H9 (cell line): Measurements from ENCODE around the gene HDC. TPM values are rescaled to one million over a fixed set of nuclear protein-coding genes. Genes with fewer than 3 reads are reported as not detected.

Experiments
- DNase-seq: peaks from one replicate; pipeline ENCODE4 v3.0.0-alpha.2; 2017
- H2AFZ ChIP-seq: one replicate; pipeline ENCODE4 v1.6.1; 2013; ENCODE audit warnings: mild to moderate bottlenecking, low read length, control low read depth, moderate library complexity
- H2AK5ac ChIP-seq: 2 replicates; pipeline ENCODE4 v1.6.1; 2013; ENCODE audit warnings: low read length, control low read depth, mixed read lengths; ENCODE audit not compliant: insufficient read length
- H2BK120ac ChIP-seq: one replicate; pipeline ENCODE4 v1.6.1; 2013; ENCODE audit warnings: low read depth, mild to moderate bottlenecking, low read length, control low read depth, inconsistent platforms; ENCODE audit not compliant: poor library complexity, severe bottlenecking
- H2BK12ac ChIP-seq: 2 replicates; pipeline ENCODE4 v1.6.1; 2013; ENCODE audit warnings: low read length, control low read depth, mixed read lengths, low read depth; ENCODE audit not compliant: insufficient read length
- H2BK15ac ChIP-seq: 2 replicates; pipeline ENCODE4 v1.6.1; 2013; ENCODE audit warnings: low read depth, low read length, control low read depth
- H2BK20ac ChIP-seq: one replicate; pipeline ENCODE4 v1.6.1; 2013; ENCODE audit warnings: low read depth, mild to moderate bottlenecking, low read length, control low read depth, inconsistent platforms; ENCODE audit not compliant: poor library complexity, severe bottlenecking
- H2BK5ac ChIP-seq: 2 replicates; pipeline ENCODE4 v1.6.1; 2013; ENCODE audit warnings: low read length, control low read depth, mixed read lengths; ENCODE audit not compliant: insufficient read length
- H3K14ac ChIP-seq: 2 replicates; pipeline ENCODE4 v1.6.1; 2013; ENCODE audit warnings: low read length, control low read depth; ENCODE audit not compliant: insufficient read depth
- H3K18ac ChIP-seq: 2 replicates; pipeline ENCODE4 v1.6.1; 2013; ENCODE audit warnings: low read depth, mild to moderate bottlenecking, mixed read lengths, low read length, control low read depth; ENCODE audit not compliant: insufficient read length
- H3K23ac ChIP-seq: 2 replicates; pipeline ENCODE4 v1.6.1; 2013; ENCODE audit warnings: low read length, control low read depth, mixed read lengths, low read depth; ENCODE audit not compliant: insufficient read length
- H3K23me2 ChIP-seq: 2 replicates; pipeline ENCODE4 v1.6.1; 2013; ENCODE audit warnings: low read depth, mild to moderate bottlenecking, mixed read lengths, low read length, control low read depth; ENCODE audit not compliant: insufficient read length, poor library complexity, severe bottlenecking
- H3K27ac ChIP-seq: 2 replicates; pipeline ENCODE4 v1.5.1; 2013; ENCODE audit warnings: low read length, control low read depth, mixed read lengths, low read depth; ENCODE audit not compliant: insufficient read length
- H3K27me3 ChIP-seq: 2 replicates; pipeline ENCODE4 v1.6.1; 2013; ENCODE audit warnings: low read length, control low read depth, inconsistent platforms; ENCODE audit not compliant: insufficient read depth
- H3K4ac ChIP-seq: 2 replicates; pipeline ENCODE4 v1.6.1; 2013; ENCODE audit warnings: low read depth, mild to moderate bottlenecking, control low read depth, inconsistent platforms, low read length, moderate library complexity
- H3K4me1 ChIP-seq: 2 replicates; pipeline ENCODE4 v1.6.1; 2013; ENCODE audit warnings: low read length, control low read depth, inconsistent platforms; ENCODE audit not compliant: insufficient read depth
- H3K4me2 ChIP-seq: 2 replicates; pipeline ENCODE4 v1.6.1; 2013; ENCODE audit warnings: low read length, control low read depth, mixed read lengths; ENCODE audit not compliant: insufficient read length, insufficient read depth
- H3K56ac ChIP-seq: 2 replicates; pipeline ENCODE4 v1.6.1; 2013; ENCODE audit warnings: low read depth, mild to moderate bottlenecking, mixed read lengths, low read length, control low read depth; ENCODE audit not compliant: insufficient read length
- H3K79me1 ChIP-seq: 2 replicates; pipeline ENCODE4 v1.6.1; 2013; ENCODE audit warnings: low read depth, mild to moderate bottlenecking, moderate library complexity, low read length, control low read depth, inconsistent platforms; ENCODE audit not compliant: insufficient read depth, poor library complexity, severe bottlenecking
- H3K79me2 ChIP-seq: 2 replicates; pipeline ENCODE4 v1.6.1; 2013; ENCODE audit warnings: low read length, control low read depth, inconsistent platforms; ENCODE audit not compliant: insufficient read depth
- H3K9ac ChIP-seq: 2 replicates; pipeline ENCODE4 v1.6.1; 2013; ENCODE audit warnings: low read length, control low read depth, mixed read lengths; ENCODE audit not compliant: insufficient read length; ENCODE audit errors: extremely low read depth
- H3K9me3 ChIP-seq: one replicate; pipeline ENCODE4 v1.6.1; 2013; ENCODE audit warnings: low read depth, low read length, inconsistent platforms; ENCODE audit not compliant: control insufficient read depth
- H3T11ph ChIP-seq: one replicate; pipeline ENCODE4 v1.6.1; 2013; ENCODE audit warnings: mild to moderate bottlenecking, low read length, control low read depth, inconsistent platforms
- H4K20me1 ChIP-seq: one replicate; pipeline ENCODE4 v1.6.1; 2013; ENCODE audit not compliant: control insufficient read depth, insufficient read length, insufficient read depth
- H4K5ac ChIP-seq: 2 replicates; pipeline ENCODE4 v1.6.1; 2013; ENCODE audit warnings: low read depth, mild to moderate bottlenecking, mixed read lengths, low read length, control low read depth; ENCODE audit not compliant: insufficient read length
- H4K8ac ChIP-seq: replicated peaks from 2 replicates; pipeline ENCODE4 v1.6.1; 2013; ENCODE audit warnings: low read length, control low read depth, mixed read lengths, low read depth; ENCODE audit not compliant: insufficient read length
- H4K91ac ChIP-seq: 2 replicates; pipeline ENCODE4 v1.6.1; 2013; ENCODE audit warnings: low read depth, mild to moderate bottlenecking, moderate library complexity, mixed read lengths, low read length, control low read depth; ENCODE audit not compliant: insufficient read length
- H3K27ac Mint-ChIP-seq, 3 experiments: 2 replicates in 2 of 3; 3 replicates in 1 of 3; pipeline ENCODE4 v1.8.0; 2020 to 2021; ENCODE audit warnings: mixed read lengths in 3 of 3, mild to moderate bottlenecking in 1 of 3, moderate library complexity in 1 of 3
- H3K27me3 Mint-ChIP-seq: 2 replicates; pipeline ENCODE4 v1.8.0; 2021; ENCODE audit warnings: low read depth, mild to moderate bottlenecking, moderate library complexity, mixed read lengths
- H3K36me3 Mint-ChIP-seq, 3 experiments: 2 replicates in 2 of 3; 3 replicates in 1 of 3; pipeline ENCODE4 v1.8.0; 2020 to 2021; ENCODE audit warnings: low read depth in 3 of 3, mixed read lengths in 3 of 3; ENCODE audit not compliant: insufficient read depth in 1 of 3
- H3K4me1 Mint-ChIP-seq, 2 experiments: 2 replicates each; pipeline ENCODE4 v1.8.0; 2020; ENCODE audit warnings: mixed read lengths in 2 of 2
- H3K4me3 Mint-ChIP-seq, 2 experiments: 2 replicates in 1 of 2; 3 replicates in 1 of 2; pipeline ENCODE4 v1.8.0; 2020 to 2021; ENCODE audit warnings: mild to moderate bottlenecking in 2 of 2, mixed read lengths in 2 of 2, moderate library complexity in 1 of 2
- H3K9me3 Mint-ChIP-seq, 2 experiments: 2 replicates in 1 of 2; 3 replicates in 1 of 2; pipeline ENCODE4 v1.8.0; 2020; ENCODE audit warnings: mild to moderate bottlenecking in 2 of 2, mixed read lengths in 2 of 2, moderate library complexity in 1 of 2
- WGBS: extraction: QIAGEN DNeasy Blood & Tissue Kit; methylation state at CpG from one replicate; pipeline ENCODE4 v1.1.7; 2013; ENCODE audit warnings: missing lambda C conversion rate, low lambda C conversion rate, mixed read lengths; ENCODE audit not compliant: insufficient read length; ENCODE audit errors: extremely low coverage; 5-methylcytosine and 5-hydroxymethylcytosine counted together
- total RNA-seq: library from RNA; stranded (reverse); gene quantifications from 2 replicates; pipeline ENCODE4 v1.2.1, GENCODE V29; 2021
- TF ChIP-seq, protein P1 (sequence below): fragments of 200-600 bp; sonication (generic); conservative IDR thresholded peaks from 3 replicates; pipeline ENCODE4 v1.8.0; 2021; ENCODE audit warnings: antibody characterized with exemption, mild to moderate bottlenecking

The HDC gene
- total RNA-seq, 1 experiment from 2014 or later, result not detected

- Histone ChIP-seq H2BK5ac (no peak overlapping the region), H2BK120ac (no peak overlapping the region), H3K23me2 (no peaks in the 10 kb centered on the region), H3K27me3 (no peaks in the 10 kb centered on the region), H3K27ac (no peak overlapping the region), H2AFZ (no peak overlapping the region), H2BK20ac (no peak overlapping the region), H2BK12ac (no peak overlapping the region), H3K9ac (no peak overlapping the region), H3K23ac (no peak overlapping the region), H2BK15ac (no peak overlapping the region), H3K4me2 (no peak overlapping the region), H4K20me1 (no peaks in the 10 kb centered on the region), H3K56ac (no peak overlapping the region), H3T11ph (no peak overlapping the region), H3K18ac (no peak overlapping the region), H3K9me3 (no peaks in the 10 kb centered on the region), H3K79me1 (no peaks in the 10 kb centered on the region), H2AK5ac (no peak overlapping the region), H3K4me1 (no peaks in the 10 kb centered on the region), H4K5ac (no peak overlapping the region), H3K4ac (no peak overlapping the region), H4K8ac (no peak overlapping the region), H3K79me2 (no peaks in the 10 kb centered on the region), H3K14ac (no peak overlapping the region), H4K91ac (no peak overlapping the region)
- DNase-seq, result no peak
- H3K4me1 Mint-ChIP-seq, result no peaks in the 10 kb centered on the region
- no peaks in the 10 kb centered on the region; a peak in 2 of 7 replicates for H3K36me3 Mint-ChIP-seq
- TF ChIP-seq, protein P1, sequence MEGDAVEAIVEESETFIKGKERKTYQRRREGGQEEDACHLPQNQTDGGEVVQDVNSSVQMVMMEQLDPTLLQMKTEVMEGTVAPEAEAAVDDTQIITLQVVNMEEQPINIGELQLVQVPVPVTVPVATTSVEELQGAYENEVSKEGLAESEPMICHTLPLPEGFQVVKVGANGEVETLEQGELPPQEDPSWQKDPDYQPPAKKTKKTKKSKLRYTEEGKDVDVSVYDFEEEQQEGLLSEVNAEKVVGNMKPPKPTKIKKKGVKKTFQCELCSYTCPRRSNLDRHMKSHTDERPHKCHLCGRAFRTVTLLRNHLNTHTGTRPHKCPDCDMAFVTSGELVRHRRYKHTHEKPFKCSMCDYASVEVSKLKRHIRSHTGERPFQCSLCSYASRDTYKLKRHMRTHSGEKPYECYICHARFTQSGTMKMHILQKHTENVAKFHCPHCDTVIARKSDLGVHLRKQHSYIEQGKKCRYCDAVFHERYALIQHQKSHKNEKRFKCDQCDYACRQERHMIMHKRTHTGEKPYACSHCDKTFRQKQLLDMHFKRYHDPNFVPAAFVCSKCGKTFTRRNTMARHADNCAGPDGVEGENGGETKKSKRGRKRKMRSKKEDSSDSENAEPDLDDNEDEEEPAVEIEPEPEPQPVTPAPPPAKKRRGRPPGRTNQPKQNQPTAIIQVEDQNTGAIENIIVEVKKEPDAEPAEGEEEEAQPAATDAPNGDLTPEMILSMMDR, result no peak
- H3K9me3 Mint-ChIP-seq, result no peaks in the 10 kb centered on the region
- H3K4me3 Mint-ChIP-seq, result no peak overlapping the region
- H3K27me3 Mint-ChIP-seq, result no peaks in the 10 kb centered on the region
- no CpG with 5 or more reads among the region's 2 CpGs for WGBS
- no peak overlapping the region; a peak in 1 of 7 replicates for H3K27ac Mint-ChIP-seq
Measured at GRCh38 chr15:50222181-50222580, 43.3 kb downstream of the HDC start.
